GM23248 (cell line): ENCODE data around the gene ATOH7.

Experiments
- EZH2 ChIP-seq: fragments of 200-600 bp; sonication (generic); IDR thresholded peaks from 2 replicates; pipeline ENCODE4 v1.6.1; 2018; ENCODE audit warnings: antibody characterized with exemption, mild to moderate bottlenecking; ENCODE audit not compliant: insufficient read depth, poor library complexity, severe bottlenecking
- EZH2phosphoT487 ChIP-seq: fragments of 200-600 bp; sonication (generic); IDR thresholded peaks from 2 replicates; pipeline ENCODE4 v1.6.1; 2018; ENCODE audit warnings: antibody characterized with exemption, moderate library complexity, mild to moderate bottlenecking, low read depth; ENCODE audit not compliant: insufficient read depth

DNA sequence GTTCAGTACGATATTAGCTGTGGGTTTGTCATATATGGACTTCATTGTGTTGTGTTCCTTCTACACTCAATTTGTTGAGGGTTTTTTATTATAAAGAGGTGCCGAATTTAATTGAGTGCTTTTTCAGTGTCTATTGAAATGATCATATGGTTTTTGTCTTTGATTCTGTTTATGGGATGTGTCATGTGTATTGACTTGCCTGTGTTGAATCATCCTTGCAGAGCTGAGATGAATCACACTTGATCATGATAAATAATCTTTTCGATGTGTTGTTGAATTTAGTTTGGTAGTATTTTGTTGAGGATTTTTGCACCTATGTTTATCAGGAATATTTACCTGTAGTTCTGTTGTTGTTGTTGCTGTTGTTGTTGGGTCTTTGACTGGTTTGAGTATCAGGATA lies 39.8 kb downstream of the ATOH7 start:
- no peak for TF ChIP-seq EZH2
- no peak for TF ChIP-seq EZH2phosphoT487
